Prostate gland (tissue), 2 donors: Measurements from ENCODE around the gene ABI3BP.

Experiments
- CTCF ChIP-seq, 4 experiments: fragments of 200-600 bp in 2 of 4; fragments of 450-650 bp in 2 of 4; sonication (generic) in 2 of 4; IDR thresholded peaks; 1 replicate in 3 of 4; 2 replicates in 1 of 4; pipeline ENCODE4 v1.5.1; 2016 to 2019; ENCODE audit warnings: antibody characterized with exemption in 4 of 4, mild to moderate bottlenecking in 2 of 4, moderate library complexity in 2 of 4
- POLR2A ChIP-seq: fragments of 450-650 bp; IDR thresholded peaks from one replicate; pipeline ENCODE4 v1.6.1; 2016; ENCODE audit warnings: antibody characterized with exemption, mild to moderate bottlenecking
- POLR2AphosphoS5 ChIP-seq: sonication (generic); formaldehyde crosslinking; IDR thresholded peaks from one replicate; pipeline ENCODE4 v1.6.1; 2017; ENCODE audit warnings: antibody characterized with exemption

- TF ChIP-seq CTCF (IDR thresholded peaks at IDR 0.05) (no peak), POLR2A (no peak), POLR2AphosphoS5 (no peak)
Measured at GRCh38 chr3:100708644-100708988, 284.6 kb downstream of the ABI3BP start.
